Activated CD8-positive, alpha-beta memory T cell treated with anti-CD3 and anti-CD28 coated beads for 36 hours (primary cell): ENCODE measurements around the gene KIF4B. TPM values are rescaled to one million over a fixed set of nuclear protein-coding genes. Genes with fewer than 3 reads are reported as not detected.
"Not testable (repeated sequence)": the region's sequence is repeated elsewhere in the genome, so short reads cannot be mapped to it uniquely, and the experiment has no call there.

ENCODE experiments used
- CTCF ChIA-PET: fragments of 350-600 bp; sonication (Branson Sonifier 250); formaldehyde crosslinking; loops from one replicate; lab custom pipeline; 2021; ENCODE audit warnings: antibody characterized with exemption; lab: Charles Lee
- POLR2A ChIA-PET: fragments of 350-600 bp; sonication (Branson Sonifier 250); formaldehyde crosslinking; loops from one replicate; lab custom pipeline; 2021; ENCODE audit warnings: antibody characterized with exemption; lab: Charles Lee
- total RNA-seq, 2 experiments: library from RNA; stranded (reverse); gene quantifications; one replicate each; pipeline ENCODE4 v1.2.3, GENCODE V29; 2021

The KIF4B gene
- under 1 TPM in 1 of 2 experiments, not detected in 1; 0.04 TPM for total RNA-seq

DNA sequence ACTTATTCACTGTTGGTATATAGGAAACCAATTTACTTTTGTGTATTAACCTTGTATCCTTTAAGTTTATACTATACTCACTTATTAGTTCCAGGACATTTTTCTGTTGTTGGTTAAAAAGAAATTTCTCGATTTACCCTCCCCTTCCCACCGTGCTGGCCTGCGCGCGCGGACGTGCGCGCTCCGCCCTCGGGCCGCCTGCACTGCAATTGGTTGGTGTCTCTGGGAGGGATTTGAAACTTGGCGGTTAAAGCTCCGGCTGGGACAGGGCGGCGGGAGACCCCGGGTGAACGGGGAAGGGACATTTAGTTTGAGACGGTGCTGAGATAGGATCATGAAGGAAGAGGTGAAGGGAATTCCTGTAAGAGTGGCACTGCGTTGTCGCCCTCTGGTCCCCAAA is at the start of gene KIF4B:
Gene KIF4B (plus strand): TSS at position 230 of the 400 bp plus-strand sequence. CDS start 105 bp downstream, at position 335.
- POLR2A ChIA-PET = no interaction called here
- CTCF ChIA-PET = no interaction called here

DNA sequence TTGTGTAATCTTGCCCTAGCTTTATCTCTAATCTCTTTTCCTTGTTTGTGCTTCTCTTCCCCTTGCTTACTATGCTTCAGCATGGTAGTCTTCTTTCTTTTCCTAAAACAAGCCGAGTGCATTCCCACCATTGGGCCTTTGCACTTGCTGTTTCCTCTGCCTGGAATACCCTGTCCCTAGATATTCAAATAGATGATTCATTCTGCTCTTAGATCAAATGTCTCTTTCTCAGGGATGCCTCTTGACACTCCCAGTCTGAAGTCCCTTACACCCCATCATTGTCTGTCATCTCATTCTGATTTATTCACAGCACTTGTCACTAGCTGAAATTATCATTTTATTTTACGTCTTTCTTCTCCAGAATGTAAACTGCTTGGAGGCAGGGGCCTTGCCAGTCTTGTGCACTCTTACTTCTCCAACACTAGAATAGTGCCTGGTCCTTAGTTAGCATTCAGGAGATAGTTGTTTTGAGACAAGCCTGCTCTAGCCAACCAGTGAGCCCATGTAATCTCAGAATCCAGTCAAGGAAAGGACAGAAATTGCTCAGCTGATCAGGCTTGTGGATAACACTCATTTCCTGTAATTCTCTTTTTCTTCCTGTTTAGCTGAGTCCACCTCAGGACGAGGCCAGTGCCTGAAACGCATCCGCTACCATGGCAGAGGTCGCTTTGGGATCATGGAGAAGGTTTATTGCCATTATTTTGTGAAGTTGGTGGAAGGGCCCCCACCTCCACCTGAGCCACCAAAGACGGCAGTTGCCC is 47.3 kb upstream of the KIF4B start:
- POLR2A ChIA-PET = no interaction called here
- CTCF ChIA-PET = no interaction called here

DNA sequence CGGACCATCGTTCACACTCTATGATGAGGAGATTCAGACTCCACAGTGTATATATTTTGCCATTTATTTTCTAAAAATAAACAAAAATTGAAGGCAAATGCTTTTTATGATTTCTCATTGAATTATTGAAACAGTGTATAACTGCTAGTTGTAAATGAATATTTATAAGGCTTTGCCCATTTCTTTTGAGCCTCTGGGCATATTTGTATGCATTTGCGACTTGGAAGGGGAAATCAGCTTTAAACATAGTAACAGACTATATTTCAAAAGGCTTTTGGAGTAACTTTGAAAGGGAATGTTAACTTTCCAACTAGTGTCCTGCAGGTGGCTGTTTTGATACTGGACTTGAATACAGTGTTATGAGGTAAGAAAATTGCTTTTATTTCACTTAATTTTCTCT is 46.7 kb upstream of the KIF4B start:
- ChIA-PET CTCF (no interaction called here), POLR2A (no interaction called here)

DNA sequence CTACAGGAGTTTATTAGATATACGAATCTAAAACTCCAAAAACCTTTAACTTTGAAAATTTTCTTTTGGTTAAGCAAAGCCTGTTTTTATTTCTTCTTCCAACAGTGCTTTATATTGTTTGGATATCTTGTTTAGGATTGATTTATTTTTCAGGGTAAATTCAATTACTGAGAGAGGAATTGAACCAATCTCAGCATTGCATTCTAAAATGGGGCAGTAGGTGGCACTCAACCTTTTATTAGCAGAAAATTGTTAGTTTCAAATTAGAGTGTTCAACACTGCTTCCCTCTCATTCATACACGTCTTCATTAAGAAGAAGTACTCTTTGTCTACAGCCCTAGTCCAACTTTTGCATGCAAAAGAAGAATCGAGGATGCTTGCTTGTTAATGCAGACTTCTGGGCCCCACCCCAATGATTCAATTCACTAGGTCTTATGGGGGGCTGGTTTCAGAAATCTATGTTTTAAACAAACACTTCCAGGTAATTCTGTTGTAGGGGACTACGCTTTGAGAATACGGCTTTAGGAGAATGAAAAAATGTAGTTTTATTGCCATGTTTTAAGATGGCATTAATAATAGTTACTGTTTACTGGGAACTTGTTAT is 46.0 kb upstream of the KIF4B start:
- ChIA-PET CTCF (interaction anchor here (1.3 kb wide), 1 partner anchor 21 kb away, joined by 3 read pairs; no protein-coding TSS in a partner anchor), POLR2A (no interaction called here)

DNA sequence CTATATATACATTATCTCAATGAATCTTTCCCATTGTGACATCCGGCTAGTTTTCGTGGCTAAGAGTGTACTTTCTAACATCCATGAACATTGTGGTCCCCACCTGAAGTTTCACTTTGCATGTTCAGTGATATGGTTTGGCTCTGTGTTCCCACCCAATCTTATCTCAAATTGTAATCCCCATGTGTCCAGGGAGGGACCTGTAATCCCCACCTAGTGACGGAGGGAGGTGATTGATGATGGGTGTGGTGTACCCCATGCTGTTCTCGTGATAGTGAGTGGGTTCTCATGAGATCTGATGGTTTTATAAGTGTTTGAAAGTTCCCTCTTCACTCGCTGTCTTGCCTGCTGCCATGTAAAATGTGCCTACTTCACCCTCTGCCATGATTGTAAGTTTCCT is 44.6 kb upstream of the KIF4B start:
- POLR2A ChIA-PET = no interaction called here

DNA sequence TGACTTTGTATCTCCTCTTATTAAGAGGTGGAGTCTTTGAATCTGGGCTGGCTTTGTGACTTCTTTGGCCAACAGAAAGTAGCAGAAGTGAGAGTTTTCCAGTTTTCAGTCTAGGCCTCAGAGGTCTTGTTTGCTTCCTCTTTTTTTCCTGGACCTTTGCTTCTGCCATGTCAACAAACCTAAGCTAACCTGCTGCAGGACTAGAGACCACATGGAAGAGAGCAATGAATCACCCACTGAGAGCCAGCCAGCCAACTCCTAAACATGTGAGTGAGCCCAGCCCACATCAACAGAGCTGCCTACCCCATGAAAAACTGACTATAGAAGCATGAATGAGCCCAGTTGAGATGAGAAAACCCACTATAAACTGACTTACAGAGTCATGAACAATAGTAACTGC is 42.8 kb upstream of the KIF4B start:
- ChIA-PET CTCF (interaction anchor here (1.1 kb wide), 1 partner anchor 320 kb away, joined by 3 read pairs; no protein-coding TSS in a partner anchor), POLR2A (no interaction called here)

More for the DNA sequence above, 44.6 kb upstream of the KIF4B start:
- CTCF ChIA-PET = interaction anchor here (0.7 to 1.3 kb wide), 2 partner anchors 20 to 23 kb away, joined by 3 to 4 read pairs; no protein-coding TSS in a partner anchor

GRCh38 chr5:154971501-154971900 is 42.1 kb upstream of the KIF4B start:
- POLR2A ChIA-PET = interaction anchor here (0.7 kb wide), 1 partner anchor 230 kb away, joined by 4 read pairs; no protein-coding TSS in a partner anchor
- CTCF ChIA-PET = interaction anchor here (1.1 kb wide), 1 partner anchor 321 kb away, joined by 3 read pairs; no protein-coding TSS in a partner anchor

- CTCF ChIA-PET = interaction anchor here (0.6 kb wide), 2 partner anchors 23 to 26 kb away, joined by 3 read pairs; no protein-coding TSS in a partner anchor
These were observed 41.0 kb upstream of the KIF4B start for GRCh38 chr5:154972476-154973080.

GRCh38 chr5:154976082-154976481 is 37.5 kb upstream of the KIF4B start:
- POLR2A ChIA-PET, CTCF ChIA-PET: not testable (repeated sequence)

More at GRCh38 chr5:154972476-154973080, 41.0 kb upstream of the KIF4B start:
- POLR2A ChIA-PET = no interaction called here

DNA sequence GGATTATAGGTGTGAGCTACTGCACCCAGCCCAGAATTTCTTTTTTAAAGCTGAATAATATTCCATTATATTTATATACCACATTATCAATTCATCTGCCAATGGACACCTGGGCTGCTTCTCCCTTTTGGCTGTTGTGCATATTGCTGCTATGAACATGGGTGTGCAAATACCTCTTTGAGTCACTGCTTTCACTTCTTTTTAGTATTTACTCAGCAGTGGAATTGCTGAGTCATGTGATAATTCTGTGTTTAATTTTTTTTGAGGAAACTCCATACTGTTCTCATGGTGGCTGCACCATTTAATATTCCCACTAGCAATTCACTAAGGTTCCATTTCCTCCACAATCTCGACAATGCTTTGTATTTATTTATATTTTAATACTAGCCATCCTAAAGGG is 36.1 kb upstream of the KIF4B start:
- ChIA-PET POLR2A (no interaction called here), CTCF (no interaction called here)

- CTCF ChIA-PET, POLR2A ChIA-PET: not testable (repeated sequence)
These were observed 35.3 kb upstream of the KIF4B start for GRCh38 chr5:154978294-154978693.

DNA sequence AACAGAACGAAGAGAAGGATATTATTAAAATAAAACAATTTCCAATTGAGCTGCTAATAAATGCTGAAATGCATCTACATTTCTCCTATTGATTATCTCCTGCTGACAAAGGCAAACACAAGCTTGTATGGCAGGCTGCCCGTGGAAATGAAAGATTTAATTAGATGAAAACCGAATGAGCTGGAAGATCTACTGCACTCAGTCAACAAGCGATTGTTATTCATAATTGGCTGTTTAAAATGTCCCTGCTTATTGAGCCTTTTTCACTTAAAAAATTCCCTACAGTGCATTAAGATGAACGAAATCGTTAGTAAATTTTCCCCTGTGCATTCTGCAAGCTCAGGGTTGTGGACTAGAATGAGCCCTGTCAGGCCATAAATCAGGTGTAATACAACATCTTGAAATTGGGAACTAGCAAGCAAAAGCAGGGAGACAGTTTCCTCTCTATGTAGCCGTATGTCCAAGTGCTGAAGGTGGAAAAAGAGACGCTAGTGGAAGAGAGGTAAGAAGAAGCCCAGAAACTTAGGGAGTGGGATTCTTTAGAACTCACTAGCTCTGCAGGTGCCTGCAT is 28.5 kb upstream of the KIF4B start:
- ChIA-PET POLR2A (no interaction called here), CTCF (no interaction called here)

GRCh38 chr5:154986151-154986550 is 27.4 kb upstream of the KIF4B start:
- CTCF ChIA-PET = no interaction called here
- POLR2A ChIA-PET = no interaction called here

GRCh38 chr5:154989626-154990025 is 23.9 kb upstream of the KIF4B start:
- ChIA-PET CTCF (interaction anchor here (0.7 kb wide), 1 partner anchor 429 kb away, joined by 3 read pairs; no protein-coding TSS in a partner anchor), POLR2A (no interaction called here)

DNA sequence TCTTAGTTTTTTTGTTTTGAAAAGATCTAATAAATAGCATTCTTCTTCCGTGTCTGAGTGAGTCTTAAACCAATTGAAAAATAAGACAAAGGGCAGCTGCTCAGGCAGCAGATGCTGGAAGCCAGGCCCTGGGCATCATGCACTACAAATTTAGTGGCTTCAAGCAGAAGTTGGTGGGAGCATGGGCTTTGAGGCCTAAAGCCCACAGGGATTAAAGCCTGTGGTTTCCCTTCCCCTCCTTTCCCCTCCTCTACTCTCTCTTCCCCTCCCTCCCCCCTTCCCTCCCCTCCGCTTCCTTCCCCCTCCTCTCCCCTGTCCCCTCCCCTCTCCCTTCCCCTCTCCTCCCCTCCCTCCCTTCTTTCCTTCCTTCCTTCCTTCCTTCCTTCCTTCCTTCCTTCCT is 20.1 kb upstream of the KIF4B start:
- CTCF ChIA-PET = no interaction called here
- POLR2A ChIA-PET = no interaction called here

GRCh38 chr5:154995679-154996078 is 17.9 kb upstream of the KIF4B start:
- ChIA-PET POLR2A (no interaction called here), CTCF (interaction anchor here (0.9 kb wide), 1 partner anchor 23 kb away, joined by 3 read pairs; no protein-coding TSS in a partner anchor)

GRCh38 chr5:154997746-154998145 is 15.8 kb upstream of the KIF4B start:
- ChIA-PET POLR2A (no interaction called here), CTCF (no interaction called here)

GRCh38 chr5:154999865-155000264 is 13.7 kb upstream of the KIF4B start:
- CTCF ChIA-PET = no interaction called here
- POLR2A ChIA-PET = no interaction called here

DNA sequence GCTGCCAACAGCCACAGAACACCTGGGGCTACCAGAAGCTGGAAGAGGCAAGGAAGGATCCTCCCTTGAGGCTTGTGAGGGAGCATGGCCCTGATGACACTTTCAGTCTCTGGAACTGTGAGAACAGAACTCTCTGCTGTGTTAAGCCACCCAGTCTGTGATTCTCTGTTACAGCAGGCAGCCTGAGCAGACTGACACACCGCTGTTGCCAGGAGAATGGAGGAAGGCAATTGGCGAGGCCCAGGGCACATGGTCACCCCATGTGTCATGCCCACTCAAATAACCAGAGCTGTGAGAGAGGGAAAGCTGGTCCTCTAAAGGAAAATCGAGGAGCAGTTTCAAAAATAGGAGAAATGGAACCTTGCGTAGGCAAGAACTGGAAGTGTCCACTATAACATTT is 12.0 kb upstream of the KIF4B start:
- CTCF ChIA-PET = no interaction called here
- POLR2A ChIA-PET = no interaction called here

DNA sequence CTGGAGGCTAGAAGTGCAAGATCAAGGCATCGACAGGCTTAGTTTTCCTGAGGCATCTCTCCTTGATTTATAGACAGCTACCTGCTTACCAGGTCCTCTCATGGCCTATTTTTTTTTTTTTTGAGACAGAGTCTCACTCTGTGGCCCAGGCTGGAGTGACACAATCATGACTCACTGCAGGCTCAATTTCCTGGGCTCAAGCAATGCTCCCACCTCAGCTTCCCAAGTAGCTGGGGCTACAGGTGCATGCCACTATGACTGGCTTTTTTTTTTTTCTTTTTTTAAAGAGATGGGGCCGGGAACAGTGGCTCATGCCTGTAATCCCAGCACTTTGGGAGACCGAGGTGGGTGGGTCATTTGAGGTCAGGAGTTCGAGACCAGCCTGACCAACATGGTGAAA is 10.8 kb upstream of the KIF4B start:
- POLR2A ChIA-PET, CTCF ChIA-PET: not testable (repeated sequence)
